NCI-H524 (cell line): ENCODE measurements around the gene USF3.
A peak's percentile ranks its signal among the peaks of the same experiment; 100 is the strongest.
"Not testable (repeated sequence)": the region's sequence is repeated elsewhere in the genome, so short reads cannot be mapped to it uniquely, and the experiment has no call there.

ENCODE experiments used
- DNase-seq, 2 experiments: peaks; one replicate each; lab custom pipeline; 2025; lab: John Stamatoyannopoulos, UW

USF3 gene

DNA sequence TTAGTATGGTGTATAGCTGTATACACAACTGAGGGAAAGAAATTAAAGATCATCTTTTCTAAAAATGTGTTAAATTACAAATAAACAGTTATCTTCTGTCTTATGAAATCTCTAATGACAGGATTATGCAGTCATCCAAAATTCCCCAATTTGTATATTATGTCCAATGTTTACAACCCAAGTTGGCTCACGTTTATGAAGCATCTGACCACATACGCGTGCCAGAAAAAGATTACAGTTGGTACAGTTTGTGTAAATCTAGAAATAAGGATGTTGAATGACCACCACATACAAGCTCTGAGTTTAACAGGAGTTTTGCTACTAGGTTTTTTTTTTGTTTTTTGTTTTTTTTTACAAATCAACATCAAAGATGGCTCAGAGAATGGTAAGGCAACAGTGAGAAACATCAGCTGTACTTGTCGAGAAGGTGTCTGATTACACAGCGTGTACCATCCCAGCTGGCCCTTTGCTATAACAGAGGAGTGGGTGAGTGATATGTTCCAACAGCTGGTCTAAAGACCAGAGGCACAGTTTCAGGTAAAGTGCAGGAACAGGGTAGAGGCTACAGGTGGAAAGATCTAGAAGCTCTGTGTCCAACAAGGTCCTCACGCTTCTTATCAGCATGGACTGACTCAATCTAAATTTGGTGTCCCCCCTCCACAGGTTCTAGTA is 47.1 kb downstream of the USF3 start:
- peak in 1 of 2 experiments; percentile 29 for DNase-seq

DNA sequence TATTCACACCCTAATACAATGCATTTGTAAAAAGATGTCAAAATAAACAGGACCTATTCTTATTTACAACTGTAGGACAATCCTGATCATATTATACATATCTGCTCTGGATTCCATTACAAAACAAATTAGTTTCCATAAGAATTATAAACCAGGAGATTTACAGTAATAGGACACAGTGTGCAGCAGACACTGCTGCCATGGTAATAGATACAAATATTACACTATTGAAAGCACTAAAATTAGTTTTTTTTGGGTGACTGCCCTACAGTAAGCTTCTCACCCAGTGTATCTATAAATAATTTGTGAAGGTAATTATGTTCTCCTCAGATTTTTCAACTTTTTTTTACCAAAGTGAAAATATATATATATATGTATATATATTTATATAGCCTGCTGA is 47.9 kb downstream of the USF3 start:
- DNase-seq = no peak

DNA sequence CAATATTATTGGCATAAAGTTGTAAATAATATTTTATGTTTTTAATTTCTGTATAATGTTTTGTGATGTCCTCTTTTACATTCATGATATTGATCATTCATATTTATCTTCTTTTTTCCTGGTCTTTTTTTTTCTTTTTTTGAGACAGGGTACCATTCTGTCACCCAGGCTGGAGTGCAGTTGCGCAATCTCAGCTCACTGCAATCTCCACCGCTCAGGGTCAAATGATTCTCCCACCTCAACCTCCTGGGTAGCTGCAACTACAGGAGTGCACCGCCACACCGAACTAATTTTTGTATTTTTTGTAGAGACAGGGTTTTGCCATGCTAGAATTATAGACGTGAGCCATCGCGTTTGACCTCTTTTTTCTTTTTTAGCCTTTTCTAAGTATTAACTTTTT is 52.9 kb downstream of the USF3 start:
- no peak for DNase-seq

DNA sequence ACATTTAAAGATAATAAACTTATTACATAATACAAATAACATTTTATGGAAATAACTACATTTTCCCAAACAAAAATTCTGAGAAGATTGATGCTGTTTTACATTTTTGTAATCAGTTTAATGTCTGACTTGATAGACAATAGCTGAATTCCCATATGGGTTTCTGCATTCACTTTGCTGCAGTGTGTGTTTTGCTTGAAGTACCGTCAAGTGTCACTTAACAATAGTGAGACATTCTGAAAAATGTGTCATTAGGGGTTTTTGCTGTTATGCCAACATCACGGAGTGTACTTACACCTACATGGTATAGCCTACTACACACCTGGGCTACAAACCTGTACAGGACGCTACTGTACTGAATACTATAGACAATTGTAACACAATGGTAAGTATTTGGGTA is 57.5 kb downstream of the USF3 start:
- DNase-seq = no peak

DNA sequence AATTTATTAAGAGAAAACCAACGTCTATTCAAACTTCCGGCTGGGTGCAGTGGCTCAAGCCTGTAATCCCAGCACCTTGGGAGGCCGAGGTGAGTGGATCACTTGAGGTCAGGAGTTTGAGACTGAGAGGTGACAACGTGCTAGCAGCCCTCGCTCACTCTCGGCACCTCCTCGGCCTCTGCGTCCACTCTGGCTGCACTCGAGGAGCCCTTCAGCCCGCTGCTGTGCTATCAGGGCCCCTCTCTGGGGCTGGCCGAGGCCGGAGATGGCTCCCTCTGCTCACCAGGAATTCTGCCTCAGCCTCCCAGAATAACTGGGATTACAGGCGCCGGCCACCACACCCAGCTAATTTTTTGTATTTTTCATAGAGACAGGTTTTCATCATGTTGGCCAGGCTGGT is 58.7 kb downstream of the USF3 start:
- DNase-seq = no peak

DNA sequence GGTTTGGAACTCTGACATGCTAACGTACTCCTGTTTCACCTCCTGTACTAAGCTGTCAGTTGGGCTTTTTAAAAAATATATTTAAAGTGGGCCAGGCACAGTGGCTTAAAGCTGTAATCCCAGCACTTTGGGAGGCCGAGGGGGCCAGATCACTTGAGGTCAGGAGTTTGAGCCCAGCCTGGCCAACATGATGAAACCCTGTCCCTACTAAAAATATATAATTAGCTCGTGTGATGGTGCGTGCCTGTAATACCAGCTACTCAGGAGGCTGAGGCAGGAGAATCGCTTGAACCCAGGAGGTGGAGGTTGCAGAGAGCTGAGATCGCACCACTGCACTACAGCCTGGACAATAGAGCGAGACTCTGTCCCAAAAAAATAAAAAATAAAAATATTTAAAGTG is 60.4 kb downstream of the USF3 start:
- not testable (repeated sequence) for DNase-seq

DNA sequence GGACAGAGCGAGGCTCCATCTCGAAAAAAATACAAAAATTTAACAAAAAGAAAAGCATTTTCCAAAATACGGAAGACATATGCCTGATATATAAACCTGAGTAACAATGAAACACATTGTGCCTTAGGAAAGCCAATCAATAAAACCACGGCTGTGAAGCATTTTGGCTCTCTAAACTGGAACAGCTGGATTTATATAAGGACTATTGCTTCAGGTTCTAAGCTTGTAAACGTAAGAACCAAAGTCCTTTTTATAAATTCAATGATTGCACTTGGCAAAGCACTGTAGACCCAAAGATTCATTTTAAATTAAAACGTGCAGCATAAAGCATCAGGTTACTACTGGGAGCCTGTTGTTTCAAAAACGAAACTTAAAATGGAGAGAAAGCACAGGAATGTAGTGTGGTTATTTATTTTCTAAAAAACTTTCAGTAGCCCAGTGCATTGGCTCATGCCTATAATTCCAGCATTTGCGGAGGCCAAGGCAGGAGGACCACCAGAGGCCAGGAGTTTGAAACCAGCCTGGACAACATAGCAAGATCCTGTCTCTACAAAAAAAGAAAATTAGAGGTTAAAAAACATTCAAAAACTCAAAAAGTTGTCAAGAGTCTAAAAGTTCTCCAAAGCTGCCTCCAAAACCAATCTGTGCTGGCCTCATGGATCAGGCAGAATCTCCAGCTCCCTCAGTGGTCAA is 61.5 kb downstream of the USF3 start:
- no peak for DNase-seq

DNA sequence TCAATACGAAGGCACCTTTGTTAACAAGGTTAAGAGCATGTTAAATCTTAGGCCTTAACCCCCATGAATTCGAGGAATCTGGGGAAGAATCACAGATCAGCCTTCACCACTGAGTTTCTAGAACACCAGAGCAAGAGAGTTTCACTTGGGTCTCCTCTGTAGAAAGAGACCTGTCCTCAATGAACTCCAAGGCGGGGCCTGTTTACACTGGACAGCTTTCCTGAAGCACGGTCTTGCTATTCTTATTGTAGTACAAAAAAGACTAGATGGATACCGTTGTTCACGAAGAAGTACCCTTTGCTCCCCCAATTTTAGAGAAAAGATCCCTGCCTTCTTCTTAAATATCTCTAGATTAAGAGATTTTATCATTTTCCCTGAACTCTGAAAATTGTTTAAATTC is 64.9 kb downstream of the USF3 start:
- no peak for DNase-seq

DNA sequence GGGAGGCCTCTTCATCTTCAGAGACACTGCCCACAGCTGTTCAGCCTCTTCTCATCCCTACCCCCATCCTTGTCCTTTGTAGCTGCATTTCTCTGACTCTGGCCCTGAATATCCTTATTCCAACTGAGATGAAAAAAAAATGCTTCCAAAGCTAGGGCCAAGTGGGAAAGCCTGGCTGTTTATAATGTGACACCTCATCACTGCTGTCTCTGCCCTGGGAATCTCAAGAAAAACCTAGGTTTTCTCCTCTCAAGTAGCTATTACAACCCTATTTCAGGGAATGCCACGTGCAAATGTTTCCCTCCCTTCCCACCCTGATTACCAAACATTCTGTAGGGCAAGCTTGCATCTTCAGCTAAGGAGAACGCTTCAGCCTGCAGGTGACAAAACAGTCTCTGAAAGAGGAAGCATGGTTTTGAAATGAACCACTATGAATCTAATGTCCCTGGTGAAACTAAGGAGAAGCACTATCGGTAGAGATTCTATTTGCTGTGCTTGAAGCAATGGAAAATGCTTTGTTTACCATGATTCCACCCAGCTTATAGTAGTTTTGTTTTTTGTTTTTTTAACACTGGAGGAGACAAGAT is 65.4 kb downstream of the USF3 start:
- no peak for DNase-seq

DNA sequence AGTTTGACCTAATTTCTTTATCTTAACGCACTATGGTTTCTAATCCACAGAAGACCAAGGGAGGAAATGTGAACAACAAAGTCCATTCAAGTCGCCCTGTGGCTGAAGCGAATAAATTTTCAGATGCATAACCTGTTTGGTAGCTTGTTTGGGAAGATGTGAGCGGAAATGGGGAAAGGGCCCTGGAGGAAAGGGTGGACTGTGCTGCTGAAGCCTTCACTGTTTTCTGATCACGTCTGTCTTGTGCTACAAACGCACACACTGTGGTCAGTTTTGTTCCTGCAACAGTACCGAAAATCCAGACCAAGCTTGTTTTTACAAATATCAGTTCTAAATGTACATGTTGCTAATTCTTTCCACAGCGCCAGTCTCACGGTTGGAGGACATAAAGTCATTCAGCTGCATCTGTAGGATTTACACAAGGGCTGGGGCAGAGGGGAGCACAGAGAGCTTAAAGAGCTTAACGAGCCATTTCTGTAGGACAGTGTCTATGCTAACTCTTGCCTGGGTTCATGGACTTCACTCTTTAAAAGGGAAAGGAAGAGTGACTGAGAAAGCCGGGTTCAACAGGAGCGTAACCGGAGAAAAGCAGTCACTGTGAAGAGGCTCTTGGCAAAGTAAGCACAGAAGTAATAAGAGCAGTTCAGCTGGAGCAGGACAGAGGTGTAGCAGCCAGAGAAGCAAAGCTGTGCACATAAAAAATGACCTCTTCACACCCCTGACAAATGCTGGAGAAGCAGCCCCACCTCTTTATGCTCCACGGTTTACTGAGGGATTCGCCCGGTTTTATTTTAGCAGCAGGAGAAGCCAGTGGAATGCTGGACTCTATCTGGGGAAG is 66.6 kb downstream of the USF3 start:
- DNase-seq = no peak

DNA sequence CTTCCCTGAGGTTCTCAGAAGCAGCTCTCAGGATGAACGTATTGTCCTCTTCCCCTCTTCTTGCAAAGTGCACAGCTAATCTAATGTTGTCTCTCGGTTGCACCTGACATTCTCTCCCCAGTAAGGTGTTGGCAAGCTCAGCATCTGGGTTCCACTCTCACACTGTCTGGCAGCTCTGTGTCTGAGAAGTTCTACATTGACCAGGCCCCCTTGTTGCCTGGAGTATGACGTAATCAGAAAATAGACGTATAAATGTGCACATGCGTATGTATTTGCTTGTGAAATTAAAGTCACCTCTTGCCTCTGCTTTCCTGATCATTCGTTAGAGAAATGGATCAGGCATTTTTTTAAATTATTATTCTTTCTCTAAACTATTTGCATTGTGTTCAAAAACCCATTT is 67.7 kb downstream of the USF3 start:
- no peak for DNase-seq

DNA sequence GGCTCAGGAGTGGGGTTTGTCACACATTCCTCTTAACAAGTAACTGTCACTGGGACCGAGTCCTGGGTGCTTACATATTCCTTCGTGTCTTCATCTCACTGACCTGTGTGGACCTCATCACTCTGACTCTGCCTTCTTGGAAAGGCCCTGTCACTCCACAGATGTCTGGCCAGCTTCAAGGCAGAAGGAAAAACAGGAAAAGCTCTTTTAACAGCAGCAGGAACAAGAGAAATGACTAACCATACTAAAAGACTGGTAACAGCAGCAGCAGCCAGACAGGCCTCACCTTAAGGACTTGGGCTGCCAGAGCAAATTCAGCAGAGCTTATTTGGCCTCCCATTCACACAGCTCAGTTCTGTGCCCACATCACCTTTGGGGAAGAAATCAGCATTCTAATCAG is 68.1 kb downstream of the USF3 start:
- no peak for DNase-seq

DNA sequence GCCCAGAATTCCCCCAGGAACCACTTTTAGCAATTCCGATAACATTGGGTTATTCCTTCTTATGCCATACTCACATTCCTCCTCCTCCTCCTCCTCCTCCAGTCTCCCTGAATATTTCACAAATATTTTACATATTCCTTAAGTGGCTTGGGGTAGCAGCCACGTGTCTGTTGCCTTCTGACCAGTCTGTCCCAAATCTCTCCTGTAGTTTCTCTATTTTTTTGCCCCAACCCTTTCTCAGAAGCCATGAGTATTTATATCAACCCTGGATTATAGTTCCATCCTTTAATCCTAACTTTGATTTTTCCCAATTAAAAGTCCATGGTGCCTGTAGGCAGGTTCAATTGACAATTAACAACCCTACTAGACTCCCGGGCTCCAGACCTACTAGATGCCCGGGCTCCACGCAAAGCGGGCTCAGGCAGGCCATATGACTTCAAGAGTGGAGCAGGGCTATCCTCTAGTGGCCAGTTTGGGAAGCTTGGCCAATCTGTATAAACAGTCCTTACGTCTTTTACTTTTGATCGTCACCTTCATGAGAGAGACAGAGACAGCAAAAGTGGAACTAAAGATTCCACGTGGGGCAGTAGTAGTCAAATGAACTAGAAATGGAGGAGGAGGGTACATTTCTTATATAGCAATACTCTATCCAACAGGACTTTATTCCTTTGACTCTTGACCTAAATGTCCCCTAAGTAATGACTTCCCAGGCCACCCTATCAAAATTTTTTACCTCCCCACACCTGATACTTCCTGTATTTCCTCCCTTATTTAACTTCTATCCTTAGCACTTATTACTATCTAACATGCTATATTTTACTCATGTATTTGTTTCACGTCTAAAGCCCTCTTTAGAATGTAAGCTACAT is 69.7 kb downstream of the USF3 start:
- DNase-seq = peak; percentile 50 to 84

DNA sequence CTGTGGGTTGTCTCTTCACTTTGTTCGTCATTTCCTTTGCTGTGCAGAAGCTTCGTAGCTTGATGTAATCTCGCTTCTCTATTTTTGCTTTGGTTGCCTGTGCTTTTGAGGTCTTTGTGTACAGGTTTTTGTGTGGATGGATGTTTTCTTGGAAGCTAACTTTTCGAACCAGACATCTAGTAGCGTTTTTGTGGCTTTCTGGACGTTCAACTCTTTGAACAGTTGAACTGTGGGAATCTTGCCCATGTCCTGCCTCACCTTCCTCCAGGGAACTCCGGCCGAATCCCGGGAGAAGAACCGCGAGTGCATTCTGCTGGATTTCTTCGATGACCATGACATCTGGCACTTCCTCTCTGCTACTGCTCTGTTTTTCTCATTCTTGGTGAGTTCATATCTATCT is 70.6 kb downstream of the USF3 start:
- DNase-seq = no peak

DNA sequence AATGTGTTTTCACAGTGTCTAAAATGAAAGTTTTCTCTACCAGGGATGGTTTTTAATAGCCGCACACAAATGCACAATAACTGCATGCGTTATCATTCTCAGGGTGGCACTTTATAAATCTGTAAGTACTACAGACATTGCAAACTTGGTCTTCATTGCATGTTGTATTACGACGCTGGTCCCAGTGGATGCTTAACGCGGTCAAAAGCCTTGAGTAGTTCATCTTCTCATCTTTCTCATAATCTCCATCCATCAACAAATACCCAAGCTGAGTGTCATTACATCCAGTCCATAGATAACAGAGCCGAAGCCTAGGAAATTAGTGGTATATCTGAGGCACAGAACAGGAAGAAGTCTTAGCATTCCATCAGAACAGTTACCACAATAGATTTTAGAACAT is 72.6 kb downstream of the USF3 start:
- no peak for DNase-seq

DNA sequence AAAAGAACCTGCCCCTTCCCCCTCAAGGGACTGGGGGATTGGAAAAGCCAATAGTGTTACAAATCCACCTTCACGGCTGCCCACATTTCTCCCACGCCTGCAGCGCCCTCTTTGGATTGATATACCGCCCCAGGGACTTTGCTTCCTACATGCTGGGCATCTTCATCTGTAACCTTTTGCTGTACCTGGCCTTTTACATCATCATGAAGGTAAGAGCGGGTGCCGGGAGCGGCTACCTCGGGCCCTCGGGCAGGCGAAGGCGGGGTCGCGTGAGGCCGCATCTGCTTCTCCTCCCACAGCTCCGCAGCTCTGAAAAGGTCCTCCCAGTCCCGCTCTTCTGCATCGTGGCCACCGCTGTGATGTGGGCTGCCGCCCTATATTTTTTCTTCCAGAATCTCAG is 73.1 kb downstream of the USF3 start:
- DNase-seq = peak; percentile 15 to 19

DNA sequence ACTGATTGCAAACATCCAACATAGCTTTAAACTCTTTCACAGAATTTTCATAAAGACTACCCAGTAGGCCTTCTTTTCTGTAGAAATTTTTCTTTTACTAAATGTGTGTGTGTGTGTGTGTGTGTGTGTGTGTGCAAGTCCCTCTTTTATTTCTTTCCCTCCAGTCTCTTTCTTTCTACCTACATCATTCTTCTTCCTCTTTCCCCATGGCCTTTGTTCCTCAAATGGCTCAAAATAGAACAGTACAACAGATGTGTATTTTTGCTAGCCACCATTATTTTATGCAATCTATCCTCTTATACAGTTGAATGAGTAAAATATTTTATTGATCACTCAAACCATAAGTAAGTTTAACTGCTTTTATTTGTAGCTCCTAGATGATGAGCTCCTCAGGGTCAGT is 76.4 kb downstream of the USF3 start:
- DNase-seq = no peak

DNA sequence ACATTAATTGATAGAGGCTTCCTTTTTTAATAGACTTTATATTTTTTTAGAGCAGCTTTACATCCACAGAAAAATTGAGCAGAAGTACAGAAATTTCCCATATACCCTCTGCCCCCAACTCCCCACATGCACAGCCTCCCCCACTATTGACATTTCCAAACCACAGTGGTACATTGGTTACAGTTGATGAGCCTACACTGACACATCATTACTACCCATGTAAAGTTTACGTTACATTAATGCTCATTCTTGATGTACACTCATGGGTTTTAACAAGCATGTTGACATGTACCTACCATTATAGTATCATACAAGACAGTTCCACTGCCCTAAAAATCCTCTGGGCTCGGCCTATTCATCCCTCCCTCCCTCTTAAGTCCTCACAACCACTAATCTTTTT is 78.7 kb downstream of the USF3 start:
- no peak for DNase-seq

DNA sequence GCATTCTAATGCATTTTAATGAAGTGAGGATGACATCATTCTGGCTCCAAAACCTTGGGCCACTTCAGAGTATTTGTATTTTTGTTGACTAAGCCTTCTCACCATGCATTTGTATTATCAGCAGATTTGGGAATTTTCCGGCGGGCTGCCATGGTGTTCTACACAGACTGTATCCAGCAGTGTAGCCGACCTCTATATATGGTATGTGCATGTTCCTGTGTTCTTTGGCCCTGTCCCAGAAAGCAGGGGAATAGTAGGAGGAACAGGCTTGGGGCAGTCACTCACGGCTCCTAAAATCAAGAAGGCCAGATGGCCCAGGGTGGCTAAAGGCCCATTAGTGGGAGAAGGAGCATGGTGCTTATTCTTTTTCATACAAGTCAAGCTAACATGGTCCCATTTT is 80.5 kb downstream of the USF3 start:
- no peak for DNase-seq

DNA sequence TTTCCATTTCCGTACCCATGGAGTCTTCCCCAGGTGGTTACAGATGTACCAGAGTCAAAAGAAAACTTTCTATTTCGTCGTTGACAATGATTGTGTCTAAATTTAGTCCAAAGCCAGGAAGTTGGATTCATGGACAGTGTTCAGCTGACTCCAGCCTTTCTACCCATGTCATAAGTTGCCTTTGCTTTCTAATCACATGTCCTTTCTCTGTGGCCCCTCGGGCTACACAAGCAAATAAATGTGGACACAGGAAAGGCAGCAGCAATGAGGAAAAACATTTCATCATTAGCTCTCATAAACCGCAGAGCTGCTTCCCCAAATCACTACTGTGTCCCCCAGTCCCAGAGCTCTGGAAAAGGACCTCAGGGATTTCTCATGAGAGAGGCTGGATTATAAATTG is 82.0 kb downstream of the USF3 start:
- no peak for DNase-seq

DNA sequence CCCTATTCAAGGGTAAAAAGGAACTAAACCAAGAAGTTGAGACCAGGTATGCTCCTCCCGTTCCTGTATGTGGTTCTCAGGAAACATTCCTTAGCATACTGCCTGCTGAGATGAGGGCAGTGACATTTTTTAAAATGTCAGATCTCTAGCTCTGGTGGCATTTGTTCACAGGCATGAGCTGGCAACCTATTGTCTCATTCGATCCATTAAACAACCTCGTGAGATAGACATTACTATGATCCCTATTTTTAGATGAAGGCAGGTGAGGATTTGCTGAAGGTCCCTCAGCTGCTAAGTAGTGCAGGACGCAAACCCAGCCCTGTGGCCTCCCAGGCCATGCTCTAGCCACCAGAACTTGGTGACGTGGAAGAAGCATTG is 89.2 kb downstream of the USF3 start:
- no peak for DNase-seq
